Uterus (tissue), 4 donors: ENCODE results near the gene GALNT1. TPM values are rescaled to one million over a fixed set of nuclear protein-coding genes. Genes with fewer than 3 reads are reported as not detected.

Source experiments
- DNase-seq, 2 donors: peaks; one replicate each; pipeline ENCODE4 v3.0.0-alpha.2; 2019 to 2020
- H3K27ac ChIP-seq, 2 donors: fragments of 200-600 bp; sonication (generic); 1 replicate in 1 of 2; 2 replicates in 1 of 2; pipeline ENCODE4 v1.5.1; 2016 to 2018
- H3K27me3 ChIP-seq, 2 donors: fragments of 200-600 bp; sonication (generic); one replicate each; pipeline ENCODE4 v1.5.1; 2018 to 2019; ENCODE audit warnings: control low read depth in 1 of 2
- H3K36me3 ChIP-seq, 2 donors: fragments of 200-600 bp; sonication (generic); one replicate each; pipeline ENCODE4 v1.5.1; 2019; ENCODE audit warnings: control low read depth in 1 of 2
- H3K4me1 ChIP-seq, 2 donors: fragments of 200-600 bp; sonication (generic); one replicate each; pipeline ENCODE4 v1.5.1; 2018 to 2019; ENCODE audit warnings: control low read depth in 1 of 2
- H3K4me3 ChIP-seq, 2 donors: fragments of 200-600 bp; sonication (generic); 1 replicate in 1 of 2; 2 replicates in 1 of 2; pipeline ENCODE4 v1.5.1; 2018 to 2019; ENCODE audit warnings: mild to moderate bottlenecking in 1 of 2
- H3K9me3 ChIP-seq, 2 donors: fragments of 200-600 bp; sonication (generic); one replicate each; pipeline ENCODE4 v1.5.1; 2019; ENCODE audit warnings: control low read depth in 1 of 2
- CTCF ChIP-seq, 4 experiments: fragments of 200-600 bp in 2 of 4; fragments of 450-650 bp in 2 of 4; sonication (generic) in 2 of 4; IDR thresholded peaks; one replicate each; pipeline ENCODE4 v1.5.1; 2016 to 2019; ENCODE audit warnings: antibody characterized with exemption in 4 of 4, mild to moderate bottlenecking in 2 of 4, moderate library complexity in 1 of 4
- POLR2A ChIP-seq, 2 donors: fragments of 450-650 bp; IDR thresholded peaks; one replicate each; pipeline ENCODE4 v1.6.1; 2016; ENCODE audit warnings: antibody characterized with exemption in 2 of 2, mild to moderate bottlenecking in 1 of 2, moderate library complexity in 1 of 2
- intact Hi-C: fragments of 100-400 bp; cut with DNase I; formaldehyde crosslinking; loops from one replicate; pipeline ENCODE4 v1.15.1; 2023; ENCODE audit warnings: low total_unique reads
- total RNA-seq, 4 donors: library from RNA; depleted of rRNA in 3 of 4; stranded (reverse); fragments of >200 nt in 3 of 4; gene quantifications; one replicate each; pipeline versions ENCODE4 v1.1.0 to v1.2.4, GENCODE V29; 2014 to 2023
- donor health status: DM: yes; HTN: yes; CAD: no.

Gene GALNT1
- total RNA-seq, 4 donors from 2014 or later = 13.6 to 98.2 (median 33.3) TPM

DNA sequence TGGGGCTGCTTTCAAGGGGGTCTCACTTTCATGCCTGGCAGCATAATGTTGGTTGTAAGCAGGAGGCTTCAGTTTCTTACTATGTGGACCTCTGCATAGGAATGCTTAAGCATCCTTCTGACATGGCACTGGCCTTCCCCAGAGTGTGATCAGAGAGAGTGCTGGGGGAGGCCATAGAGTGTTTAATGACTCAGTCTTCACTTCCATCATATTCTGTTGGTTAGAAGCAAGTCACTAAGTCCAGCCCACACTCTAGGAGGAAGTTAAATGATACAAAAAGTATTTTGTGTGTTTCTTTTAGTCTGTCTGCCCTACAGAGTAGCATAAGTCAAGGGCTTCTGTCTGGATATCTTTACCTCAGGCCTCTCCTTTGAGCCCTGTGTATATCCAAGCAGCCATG is 64.9 kb downstream of the GALNT1 start:
- Histone ChIP-seq H3K4me1 (no peaks in the 10 kb centered on the region), H3K36me3 (no peaks in the 10 kb centered on the region), H3K27me3 (no peaks in the 10 kb centered on the region), H3K27ac (no peak overlapping the region), H3K4me3 (no peak overlapping the region), H3K9me3 (peaks cover 0 to 11% of the 10 kb centered on the region in 2 donors)
- DNase-seq = no peak
- TF ChIP-seq CTCF (IDR thresholded peaks at IDR 0.05) (no peak), POLR2A (IDR thresholded peaks at IDR 0.05) (no peak)
- intact Hi-C loops = no loop called here

DNA sequence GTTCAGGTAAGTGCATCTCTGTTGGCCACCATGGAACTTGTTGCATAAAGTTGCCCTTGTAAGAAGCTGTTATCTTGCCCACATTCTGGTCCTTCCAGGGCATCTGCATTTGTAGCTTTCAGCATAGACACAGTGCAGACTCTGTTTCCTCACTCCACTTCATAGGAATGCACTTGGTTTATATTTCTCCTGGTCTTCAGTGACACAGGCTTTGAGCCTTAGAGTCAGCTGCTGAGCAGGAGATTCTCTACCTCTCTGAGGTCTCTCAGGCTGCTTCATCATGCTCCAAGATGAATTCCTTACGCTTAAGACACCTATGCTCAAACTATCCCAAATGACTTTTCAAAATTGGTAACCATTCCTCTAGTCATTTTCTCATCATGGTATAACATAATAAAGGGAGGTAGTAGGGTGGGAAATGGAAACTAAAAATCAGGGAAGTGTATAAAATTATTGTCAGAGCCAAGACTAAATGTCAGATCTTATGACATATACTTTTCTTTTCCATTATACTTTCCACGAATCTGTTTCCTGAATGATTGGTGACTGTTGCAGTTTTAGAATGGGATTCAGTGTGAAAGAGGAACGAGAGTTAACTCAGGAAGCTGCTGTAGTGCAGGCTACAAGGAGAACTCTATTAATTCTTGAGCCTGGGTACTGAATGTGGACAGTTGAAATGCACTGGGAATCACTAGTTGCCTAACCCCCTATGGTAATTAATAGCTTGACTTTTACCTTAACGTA is 72.0 kb downstream of the GALNT1 start:
- Histone ChIP-seq H3K27me3 (no peaks in the 10 kb centered on the region), H3K27ac (no peak overlapping the region), H3K4me3 (no peak overlapping the region), H3K36me3 (no peaks in the 10 kb centered on the region), H3K9me3 (peaks cover 0 to 11% of the 10 kb centered on the region in 2 donors), H3K4me1 (no peaks in the 10 kb centered on the region)
- TF ChIP-seq POLR2A (IDR thresholded peaks at IDR 0.05) (no peak), CTCF (IDR thresholded peaks at IDR 0.05) (no peak)
- DNase-seq = no peak
- intact Hi-C loops = no loop called here

- intact Hi-C loops = no loop called here
- no peaks in the 10 kb centered on the region for H3K4me1 ChIP-seq
- no peaks in the 10 kb centered on the region for H3K9me3 ChIP-seq
These were observed 76.6 kb downstream of the GALNT1 start for GRCh38 chr18:35658112-35658511.

GRCh38 chr18:35661483-35662146 is 80.1 kb downstream of the GALNT1 start:
- DNase-seq = no peak
- Histone ChIP-seq H3K27me3 (no peaks in the 10 kb centered on the region), H3K4me3 (no peak overlapping the region), H3K9me3 (no peaks in the 10 kb centered on the region), H3K4me1 (no peaks in the 10 kb centered on the region), H3K27ac (no peak overlapping the region), H3K36me3 (no peaks in the 10 kb centered on the region)
- TF ChIP-seq POLR2A (IDR thresholded peaks at IDR 0.05) = no peak
- no peak for TF ChIP-seq CTCF (IDR thresholded peaks at IDR 0.05)
- intact Hi-C loops = no loop called here

More at GRCh38 chr18:35658112-35658511, 76.6 kb downstream of the GALNT1 start:
- H3K27ac ChIP-seq = no peak overlapping the region
- TF ChIP-seq POLR2A (IDR thresholded peaks at IDR 0.05) (no peak), CTCF (IDR thresholded peaks at IDR 0.05) (no peak)
- no peak for DNase-seq
- no peaks in the 10 kb centered on the region for H3K36me3 ChIP-seq
- no peak overlapping the region for H3K4me3 ChIP-seq
- no peaks in the 10 kb centered on the region for H3K27me3 ChIP-seq
